T-helper 2 cell (primary cell): ENCODE data around the gene TRERF1.
"Not testable (repeated sequence)": the region's sequence is repeated elsewhere in the genome, so short reads cannot be mapped to it uniquely, and the experiment has no call there.

Source experiments
- DNase-seq, 5 experiments: peaks; one replicate each; pipeline versions ENCODE4 v3.0.0 to v3.0.0-alpha.2; 2012 to 2022

TRERF1 gene

DNA sequence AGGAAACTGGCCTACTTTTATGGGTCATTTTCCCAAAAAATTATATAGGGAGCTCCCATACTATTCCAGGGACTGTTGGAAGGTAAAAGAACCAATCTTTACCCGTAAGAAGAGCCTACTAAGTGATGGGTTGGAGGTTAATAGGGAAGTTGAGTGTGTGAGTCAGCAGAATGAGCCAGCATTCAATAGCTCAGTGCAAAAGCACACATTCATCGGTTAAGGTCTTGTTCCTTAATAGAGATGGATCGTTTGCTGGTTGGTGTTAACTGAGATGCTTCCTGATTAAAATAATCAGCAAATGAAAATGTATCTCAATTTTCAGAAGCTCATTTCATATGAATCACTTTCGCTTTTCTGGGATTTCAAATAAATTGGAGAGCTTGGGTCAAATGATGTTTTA lies 118.8 kb downstream of the TRERF1 start:
- no peak for DNase-seq

DNA sequence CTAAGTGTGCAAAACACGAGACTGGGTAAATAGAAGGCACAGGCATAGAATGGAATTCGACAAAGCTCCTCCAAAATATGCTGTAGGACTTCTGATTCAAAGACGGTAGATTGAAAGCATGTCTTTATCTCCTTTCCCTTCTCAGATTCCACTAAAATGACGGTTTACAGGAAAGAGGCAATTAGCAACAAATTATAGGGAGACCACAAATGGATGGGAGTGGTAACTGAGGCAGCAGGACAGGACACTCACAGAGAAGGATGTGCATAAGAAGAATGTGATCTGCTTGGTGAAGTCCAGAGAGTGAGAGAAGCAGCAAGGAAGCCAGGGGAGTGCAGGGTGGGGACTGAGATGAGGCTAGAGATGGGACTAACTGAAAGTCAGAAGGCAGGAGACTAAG lies 120.7 kb downstream of the TRERF1 start:
- DNase-seq = no peak

DNA sequence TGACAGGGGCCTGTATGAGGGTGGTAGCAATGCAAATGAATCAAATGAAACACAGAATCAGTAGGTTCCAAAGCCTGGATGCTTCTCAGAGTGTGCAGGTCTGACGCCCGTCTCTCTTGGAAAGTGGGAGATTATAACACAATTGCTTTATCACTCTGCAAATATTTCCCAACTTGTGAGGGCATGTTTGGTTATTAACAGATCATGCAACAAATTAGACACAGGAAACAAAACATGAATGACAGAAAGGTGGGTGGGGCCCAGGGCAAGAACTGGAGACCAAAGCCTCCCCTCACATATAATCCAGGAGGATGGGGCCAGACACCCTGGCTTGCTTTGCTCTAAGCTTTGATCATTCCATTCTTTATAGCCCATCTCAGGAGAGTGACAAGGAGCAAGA lies 125.5 kb downstream of the TRERF1 start:
- no peak for DNase-seq

DNA sequence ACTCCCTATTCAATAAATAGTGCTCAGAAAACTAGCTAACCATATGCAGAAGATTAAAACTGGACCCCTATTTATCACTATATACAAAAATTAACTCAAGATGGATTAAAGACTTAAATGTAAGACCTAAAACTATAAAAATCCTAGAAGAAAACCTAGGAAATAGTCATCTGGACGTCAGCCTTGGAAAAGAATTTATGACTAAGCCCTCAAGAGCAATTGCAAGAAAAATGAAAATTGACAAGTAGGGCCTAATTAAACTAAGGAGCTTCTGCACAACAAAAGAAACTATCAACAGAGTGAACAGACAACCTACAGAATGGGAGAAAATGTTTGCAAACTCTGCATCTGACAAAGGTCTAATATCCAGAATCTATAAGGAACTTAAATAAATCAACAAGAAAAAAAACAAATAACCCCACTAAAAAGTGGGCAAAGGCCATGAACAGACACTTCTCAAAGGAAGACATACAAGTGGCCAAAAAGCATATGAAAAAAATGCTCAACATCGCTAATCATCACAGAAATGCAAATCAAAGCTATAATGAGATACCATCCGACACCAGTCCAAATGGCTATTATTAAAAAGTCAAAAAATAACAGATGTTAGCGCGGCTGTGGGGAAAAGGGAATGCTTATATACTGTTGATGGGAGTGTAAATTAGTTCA lies 126.9 kb downstream of the TRERF1 start:
- DNase-seq = not testable (repeated sequence)

- no peak for DNase-seq
Observed at GRCh38 chr6:42322676-42323075, 129.1 kb downstream of the TRERF1 start.

DNA sequence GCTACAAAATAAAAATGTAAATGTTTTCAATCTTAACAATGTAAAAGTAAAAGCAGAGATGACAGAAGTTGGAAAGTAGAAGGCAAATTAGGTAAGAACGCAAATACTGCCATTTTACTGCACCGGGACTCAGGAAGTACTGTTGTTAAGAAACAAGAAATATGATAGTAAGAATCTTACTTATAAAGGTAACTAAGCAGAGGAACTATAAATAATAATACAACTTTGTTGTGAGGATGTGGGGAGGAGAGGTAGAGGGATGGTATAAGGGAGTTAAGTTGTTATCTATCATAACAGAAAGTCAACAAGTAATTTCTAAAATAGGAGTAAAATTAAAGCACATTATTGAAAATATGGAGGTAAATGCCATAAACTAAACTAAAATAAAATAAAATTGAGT lies 129.8 kb downstream of the TRERF1 start:
- DNase-seq = peak in 1 of 5 experiments; percentile 46

GRCh38 chr6:42320762-42321161 lies 131.0 kb downstream of the TRERF1 start:
- no peak for DNase-seq

DNA sequence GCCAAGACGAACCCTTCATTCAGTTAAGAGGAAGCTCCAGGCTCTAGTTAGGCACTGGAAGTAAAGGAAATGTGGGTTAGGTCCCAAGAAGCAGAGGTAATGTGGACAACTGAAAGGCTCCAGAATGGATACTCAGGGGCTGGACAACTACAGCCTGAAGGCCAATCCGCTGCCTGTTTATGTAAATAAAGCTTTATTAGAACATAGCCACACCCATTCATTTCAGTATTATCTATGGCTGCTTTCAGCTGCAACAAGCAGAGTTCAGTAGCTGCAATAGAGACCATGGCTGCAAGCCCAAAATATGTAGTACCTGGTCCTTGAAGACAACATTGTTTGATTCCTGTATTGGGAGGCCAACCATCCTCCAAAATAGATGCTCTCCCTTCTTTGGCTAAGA lies 133.2 kb downstream of the TRERF1 start:
- no peak for DNase-seq

DNA sequence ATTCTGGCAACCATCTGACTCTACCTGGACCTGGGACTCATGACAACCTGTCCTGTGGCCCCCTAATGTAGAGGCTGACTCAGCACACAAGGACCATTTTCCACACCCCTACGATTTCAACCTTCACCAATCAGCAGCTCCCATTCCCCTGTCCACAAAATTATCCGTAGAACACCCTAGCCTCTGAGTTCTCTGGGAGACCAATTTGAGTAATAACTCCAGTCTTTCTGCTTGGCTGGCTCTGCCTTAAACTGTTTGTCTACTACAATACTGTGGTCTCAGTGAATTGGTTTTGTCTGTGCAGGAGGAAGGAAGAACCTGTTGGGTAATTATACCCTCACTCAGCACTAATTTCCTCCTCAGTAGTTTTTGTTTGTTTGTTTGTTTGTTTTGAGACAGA lies 134.7 kb downstream of the TRERF1 start:
- DNase-seq = peak in 1 of 5 experiments; percentile 44

GRCh38 chr6:42315991-42316970 lies 135.4 kb downstream of the TRERF1 start:
- DNase-seq = no peak

GRCh38 chr6:42315259-42315990 lies 136.3 kb downstream of the TRERF1 start:
- DNase-seq = no peak

DNA sequence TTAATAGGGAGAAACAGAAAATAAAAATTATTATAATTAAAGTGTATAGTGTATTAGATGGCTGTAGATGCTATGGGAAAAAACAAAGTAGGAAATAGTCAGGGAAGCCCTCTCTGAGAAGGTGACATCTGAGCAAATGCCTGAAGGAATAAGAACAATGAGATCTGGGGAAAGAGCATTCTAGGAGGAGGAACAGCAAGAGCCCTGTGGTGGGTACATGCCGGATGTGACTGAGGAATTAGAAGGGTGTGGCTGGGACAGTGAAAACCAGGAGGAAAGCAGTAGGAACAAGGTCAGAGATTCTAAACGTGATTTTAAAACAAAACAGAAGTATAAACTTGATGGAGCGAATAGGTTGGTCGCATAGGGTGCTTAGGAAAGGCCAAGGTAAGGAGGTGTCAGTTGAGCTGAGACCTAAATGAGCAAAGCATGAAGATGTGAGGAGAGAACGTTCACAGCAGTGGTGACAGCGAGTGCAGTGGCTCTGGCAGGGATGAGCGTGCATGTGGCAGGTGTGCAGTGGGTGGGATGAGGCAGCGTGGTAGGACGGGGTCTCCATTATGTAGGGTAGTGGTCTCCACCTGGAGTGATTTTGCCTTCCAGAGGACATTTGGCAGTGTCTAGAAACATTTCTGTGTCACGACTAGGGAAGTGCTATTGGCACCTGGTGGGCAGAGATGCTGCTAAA lies 137.0 kb downstream of the TRERF1 start:
- DNase-seq = no peak

GRCh38 chr6:42313941-42314570 lies 137.7 kb downstream of the TRERF1 start:
- DNase-seq = no peak

DNA sequence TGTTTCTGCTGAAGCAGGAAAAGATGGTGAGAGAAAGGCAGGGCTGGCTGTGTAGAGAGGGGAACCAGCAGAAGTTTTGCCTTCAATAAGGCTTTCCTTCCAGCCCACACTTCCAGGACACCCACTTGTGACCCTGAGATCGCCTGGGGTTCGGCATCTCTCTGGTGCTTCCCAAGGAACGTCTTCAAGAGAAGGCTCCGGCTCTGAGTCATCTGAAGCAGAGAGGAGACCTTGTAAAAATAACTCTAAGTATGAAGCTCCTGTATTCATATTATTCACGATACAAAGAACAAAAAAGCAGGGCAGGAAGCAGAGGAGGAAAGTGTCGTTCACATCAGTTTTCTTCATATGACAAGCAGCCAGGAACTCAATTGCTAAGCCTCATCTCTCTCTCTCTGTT lies 138.7 kb downstream of the TRERF1 start:
- peak in 1 of 5 experiments; percentile 16 for DNase-seq

GRCh38 chr6:42307141-42307470 lies 144.6 kb downstream of the TRERF1 start:
- DNase-seq = no peak

DNA sequence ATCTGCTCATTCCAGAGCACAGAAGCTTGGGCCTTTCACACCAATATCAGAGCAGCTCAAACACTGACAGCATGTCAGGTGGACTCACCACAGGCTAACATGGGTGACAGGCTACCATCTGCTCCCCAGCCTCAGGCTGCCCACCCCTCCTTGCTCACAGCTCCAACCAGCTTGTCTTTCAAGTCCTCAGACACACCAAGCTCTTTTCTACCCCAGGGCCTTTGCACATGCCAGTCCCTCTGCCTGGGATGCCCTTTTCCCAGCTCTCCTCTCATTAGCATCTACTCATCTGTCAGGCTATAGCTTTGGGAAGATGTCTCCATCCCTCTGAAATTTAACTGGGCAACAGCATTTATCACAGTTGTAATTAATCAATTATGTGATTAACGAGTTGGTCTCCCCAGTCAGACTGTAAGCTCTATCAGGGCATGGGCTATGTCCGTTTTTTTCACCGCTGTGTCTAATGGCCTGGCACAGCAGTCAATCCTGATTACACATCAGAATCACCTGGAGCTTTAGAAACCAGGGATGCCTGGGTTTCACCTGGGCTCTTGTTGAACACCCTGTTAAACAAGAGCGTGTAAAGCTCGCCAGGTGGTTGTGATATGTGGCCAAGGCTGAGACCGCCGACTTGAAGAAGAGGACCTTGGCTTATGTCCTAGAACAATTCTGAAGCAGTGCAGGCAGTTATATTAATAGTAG lies 145.1 kb downstream of the TRERF1 start:
- DNase-seq = no peak

DNA sequence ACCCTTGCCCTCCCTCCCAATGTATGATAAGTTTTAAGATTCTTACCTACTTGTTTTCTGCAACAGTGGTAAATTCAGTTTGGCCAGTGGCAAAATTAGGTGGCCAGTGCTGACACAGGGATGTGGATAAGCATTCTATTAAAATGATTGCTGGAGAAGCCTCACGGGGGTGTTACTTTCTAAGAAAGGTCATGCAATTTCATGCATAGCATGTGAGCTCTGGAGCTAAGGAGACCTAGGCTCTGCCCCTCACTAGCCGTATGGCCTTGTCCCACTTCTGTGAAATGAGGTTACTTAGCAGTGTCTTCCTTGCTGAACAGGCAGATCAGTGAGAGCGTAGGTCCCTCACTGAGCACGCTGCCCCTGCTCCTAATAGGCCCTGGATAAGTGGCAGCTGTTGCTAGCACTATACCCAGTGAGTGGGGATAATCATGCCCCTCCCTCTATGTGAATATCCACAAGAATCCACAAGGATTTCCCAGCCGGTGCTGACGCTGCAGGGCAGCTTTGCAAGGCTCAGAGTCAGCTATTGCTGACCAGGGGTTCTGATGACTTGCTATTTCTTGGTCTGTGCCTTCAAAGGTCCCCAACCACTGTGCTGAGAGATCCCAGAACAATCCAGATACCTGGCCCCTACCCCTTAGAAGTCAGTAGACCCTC lies 147.5 kb downstream of the TRERF1 start:
- no peak for DNase-seq

DNA sequence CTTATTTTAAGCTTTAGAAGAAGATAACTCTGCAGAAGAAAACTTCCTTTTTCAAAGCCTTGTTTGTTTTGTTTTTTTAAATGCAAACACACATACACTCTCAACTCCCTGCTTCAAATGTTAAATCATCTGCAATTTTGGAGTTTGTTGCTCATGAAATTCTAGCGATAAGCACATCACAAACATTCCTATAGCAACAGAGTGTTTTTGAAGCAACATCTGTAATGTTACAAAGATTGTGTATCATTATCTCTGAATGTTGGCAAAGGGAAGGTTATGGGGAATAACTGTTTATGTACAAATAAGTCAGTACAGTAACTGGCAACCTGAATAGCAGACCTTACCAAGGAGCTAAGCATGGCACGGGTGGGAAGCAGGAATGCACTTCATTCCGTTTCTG lies 149.3 kb downstream of the TRERF1 start:
- DNase-seq = no peak

DNA sequence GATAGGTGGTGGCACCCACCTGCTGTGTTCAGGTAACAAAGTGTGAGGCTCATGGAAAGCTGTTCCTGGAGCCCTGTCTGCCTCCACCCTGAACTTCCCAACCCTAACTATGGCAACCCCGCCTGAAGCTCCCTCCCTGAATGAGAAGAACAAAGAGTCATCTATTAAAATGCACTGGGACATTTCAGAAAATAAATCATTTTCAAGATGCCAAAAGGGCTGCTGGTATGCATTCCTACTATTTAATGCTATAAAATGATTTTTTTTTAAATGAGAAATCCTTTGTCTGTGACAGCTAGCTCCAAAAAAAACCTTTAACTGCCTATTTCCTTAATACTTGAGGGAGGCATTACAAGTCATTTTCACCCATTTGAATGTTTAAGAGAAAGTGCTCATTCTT lies 149.7 kb downstream of the TRERF1 start:
- DNase-seq = no peak

DNA sequence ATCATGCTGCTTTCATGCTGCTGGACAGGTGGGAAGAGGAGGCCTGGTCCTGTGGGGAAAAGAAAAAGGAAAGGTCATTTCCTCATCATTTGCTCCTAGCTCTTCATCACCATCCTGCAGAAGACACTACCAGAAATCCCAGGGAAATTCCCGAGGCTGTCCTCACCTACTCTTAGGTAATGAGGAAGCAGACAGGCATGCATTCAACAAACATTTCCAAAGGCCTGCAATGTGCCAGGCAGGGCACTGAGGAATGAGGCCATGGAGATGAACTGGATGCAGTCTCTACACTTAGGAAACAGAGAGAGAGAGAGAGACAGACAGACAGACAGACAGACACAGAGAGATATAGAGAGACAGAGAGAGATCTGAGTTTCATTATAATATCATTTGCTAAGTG lies 151.0 kb downstream of the TRERF1 start:
- no peak for DNase-seq

GRCh38 chr6:42300185-42300584 lies 151.5 kb downstream of the TRERF1 start:
- no peak for DNase-seq
